Mesenchymal stem cell (in vitro differentiated cells and primary cell): ENCODE measurements around the gene SRSF6. TPM values are rescaled to one million over a fixed set of nuclear protein-coding genes. Genes with fewer than 3 reads are reported as not detected.

ENCODE experiments used
- DNase-seq: peaks from one replicate; pipeline ENCODE4 v3.0.0-alpha.2; 2013
- H2AFZ ChIP-seq: one replicate; pipeline ENCODE4 v1.6.1; 2013; ENCODE audit warnings: low read depth, mild to moderate bottlenecking, control low read depth, inconsistent platforms, low read length, moderate library complexity
- H2AK5ac ChIP-seq: 2 replicates; pipeline ENCODE4 v1.6.1; 2013; ENCODE audit warnings: low read length, moderate library complexity, mild to moderate bottlenecking, inconsistent platforms; ENCODE audit not compliant: severe bottlenecking
- H2BK120ac ChIP-seq: one replicate; pipeline ENCODE4 v1.6.1; 2013; ENCODE audit warnings: low read depth, mild to moderate bottlenecking, inconsistent platforms, low read length, moderate library complexity
- H2BK12ac ChIP-seq, 2 experiments: one replicate each; pipeline ENCODE4 v1.6.1; 2013; ENCODE audit warnings: inconsistent platforms in 2 of 2, low read length in 2 of 2, mild to moderate bottlenecking in 2 of 2, moderate library complexity in 2 of 2, control low read depth in 1 of 2
- H2BK15ac ChIP-seq: one replicate; pipeline ENCODE4 v1.6.1; 2013; ENCODE audit warnings: mild to moderate bottlenecking, low read depth, inconsistent platforms; ENCODE audit not compliant: poor library complexity, severe bottlenecking
- H2BK5ac ChIP-seq: 2 replicates; pipeline ENCODE4 v1.6.1; 2013; ENCODE audit warnings: low read depth, mild to moderate bottlenecking, low read length, control low read depth, inconsistent platforms; ENCODE audit not compliant: poor library complexity, severe bottlenecking
- H3K14ac ChIP-seq, 2 experiments: one replicate each; pipeline ENCODE4 v1.6.1; 2013; ENCODE audit warnings: inconsistent platforms in 2 of 2, low read length in 2 of 2, control low read depth in 1 of 2, mild to moderate bottlenecking in 1 of 2, moderate library complexity in 1 of 2
- H3K18ac ChIP-seq, 2 experiments: one replicate each; pipeline ENCODE4 v1.6.1; 2013; ENCODE audit warnings: inconsistent platforms in 2 of 2, low read length in 2 of 2, control low read depth in 1 of 2, low read depth in 1 of 2, mild to moderate bottlenecking in 1 of 2
- H3K23ac ChIP-seq, 2 experiments: one replicate each; pipeline ENCODE4 v1.6.1; 2013; ENCODE audit warnings: inconsistent platforms in 2 of 2, low read length in 2 of 2, mild to moderate bottlenecking in 2 of 2, moderate library complexity in 2 of 2, control low read depth in 1 of 2
- H3K27ac ChIP-seq: 2 replicates; pipeline ENCODE4 v1.5.1; 2013; ENCODE audit warnings: mild to moderate bottlenecking, moderate library complexity, low read length, control low read depth, inconsistent platforms; ENCODE audit not compliant: poor library complexity, severe bottlenecking
- H3K27me3 ChIP-seq, 2 experiments: 2 replicates each; pipeline versions ENCODE4 v1.6.1 to v1.7.0; 2013; ENCODE audit warnings: low read length in 2 of 2, mild to moderate bottlenecking in 2 of 2, moderate library complexity in 2 of 2, control low read depth in 1 of 2, inconsistent platforms in 1 of 2; ENCODE audit not compliant: control insufficient read depth in 1 of 2, insufficient read depth in 1 of 2
- H3K36me3 ChIP-seq, 2 experiments: 2 replicates each; pipeline versions ENCODE4 v1.6.1 to v1.7.0; 2013; ENCODE audit warnings: low read length in 2 of 2, control low read depth in 1 of 2, inconsistent platforms in 1 of 2, low read depth in 1 of 2, mild to moderate bottlenecking in 1 of 2; ENCODE audit not compliant: insufficient read depth in 2 of 2, control insufficient read depth in 1 of 2
- H3K4ac ChIP-seq, 2 experiments: one replicate each; pipeline ENCODE4 v1.6.1; 2013; ENCODE audit warnings: inconsistent platforms in 2 of 2, low read length in 2 of 2, mild to moderate bottlenecking in 2 of 2, moderate library complexity in 2 of 2, control low read depth in 1 of 2, low read depth in 1 of 2
- H3K4me1 ChIP-seq: 2 replicates; pipeline ENCODE4 v1.6.1; 2013; ENCODE audit warnings: low read depth, low read length, control low read depth; ENCODE audit not compliant: control insufficient read depth, insufficient read depth
- H3K4me2 ChIP-seq: 2 replicates; pipeline ENCODE4 v1.6.1; 2013; ENCODE audit warnings: low read length, mild to moderate bottlenecking, inconsistent platforms; ENCODE audit not compliant: poor library complexity, severe bottlenecking
- H3K4me3 ChIP-seq, 2 experiments: 2 replicates each; pipeline versions ENCODE4 v1.5.1 to v1.7.0; 2013; ENCODE audit warnings: low read length in 2 of 2, mild to moderate bottlenecking in 2 of 2, control low read depth in 1 of 2, low read depth in 1 of 2; ENCODE audit not compliant: insufficient read depth in 1 of 2
- H3K79me1 ChIP-seq: replicated peaks from 2 replicates; pipeline ENCODE4 v1.6.1; 2013; ENCODE audit warnings: mild to moderate bottlenecking, control low read depth, low read length, inconsistent platforms; ENCODE audit not compliant: poor library complexity, severe bottlenecking
- H3K9ac ChIP-seq: 2 replicates; pipeline ENCODE4 v1.7.0; 2013; ENCODE audit warnings: mild to moderate bottlenecking, low read length, moderate library complexity
- H3K9me3 ChIP-seq: 2 replicates; pipeline ENCODE4 v1.7.0; 2013; ENCODE audit warnings: mild to moderate bottlenecking, low read length; ENCODE audit not compliant: control insufficient read depth
- H4K8ac ChIP-seq: one replicate; pipeline ENCODE4 v1.6.1; 2013; ENCODE audit warnings: inconsistent platforms, mild to moderate bottlenecking, low read length, moderate library complexity
- H4K91ac ChIP-seq: one replicate; pipeline ENCODE4 v1.6.1; 2013; ENCODE audit warnings: mild to moderate bottlenecking, low read length, inconsistent platforms
- WGBS: methylation state at CpG from one replicate; pipeline ENCODE4 v1.1.7; 2013; ENCODE audit warnings: mixed read lengths; 5-methylcytosine and 5-hydroxymethylcytosine counted together
- polyA plus RNA-seq, 2 experiments: library from polyadenylated mRNA; stranded (reverse); fragments of 200-250 nt; gene quantifications; one replicate each; pipeline ENCODE4 v1.2.3, GENCODE V29; 2013

The SRSF6 gene
- polyA plus RNA-seq (2013, experiment 1 of 2), result 82.7 TPM
- polyA plus RNA-seq (2013, experiment 2 of 2), result 82.2 TPM

- Histone ChIP-seq H3K9me3 (no peaks in the 10 kb centered on the region), H3K23ac (peak within 1 kb of the TSS; percentile 86 to 94), H4K8ac (peak within 1 kb of the TSS; percentile 99), H2AK5ac (peak within 1 kb of the TSS; percentile 86), H2BK12ac (no peak within 1 kb of the TSS), H2AFZ (peak within 1 kb of the TSS; percentile 7), H3K4me3 (peak within 1 kb of the TSS; percentile 92), H2BK5ac (peak within 1 kb of the TSS; percentile 98), H3K27ac (peak within 1 kb of the TSS; percentile 98), H2BK120ac (peak within 1 kb of the TSS; percentile 99), H3K27me3 (peaks cover 12 to 14% of the 10 kb centered on the region in 2 experiments), H3K14ac (peak within 1 kb of the TSS; percentile 99), H2BK15ac (peak within 1 kb of the TSS; percentile 97), H3K4ac (peak within 1 kb of the TSS; percentile 97 to 100), H3K4me2 (peak within 1 kb of the TSS; percentile 76), H4K91ac (peak within 1 kb of the TSS; percentile 100), H3K4me1 (peaks cover 3% of the 10 kb centered on the region), H3K36me3 (peaks cover 9 to 40% of the 10 kb centered on the region in 2 experiments), H3K18ac (peak within 1 kb of the TSS; percentile 98 to 100), H3K9ac (peak within 1 kb of the TSS; percentile 100), H3K79me1 (peaks cover 4% of the 10 kb centered on the region)
- DNase-seq, result peak; percentile 94
- under 1% methylated on average over 100 of the region's 101 CpGs for WGBS
These were observed at the start of gene SRSF6 for GRCh38 chr20:43457640-43458421. SRSF6 (plus strand) TSS chr20:43457896; CDS start chr20:43458034, 138 bp downstream.

DNA sequence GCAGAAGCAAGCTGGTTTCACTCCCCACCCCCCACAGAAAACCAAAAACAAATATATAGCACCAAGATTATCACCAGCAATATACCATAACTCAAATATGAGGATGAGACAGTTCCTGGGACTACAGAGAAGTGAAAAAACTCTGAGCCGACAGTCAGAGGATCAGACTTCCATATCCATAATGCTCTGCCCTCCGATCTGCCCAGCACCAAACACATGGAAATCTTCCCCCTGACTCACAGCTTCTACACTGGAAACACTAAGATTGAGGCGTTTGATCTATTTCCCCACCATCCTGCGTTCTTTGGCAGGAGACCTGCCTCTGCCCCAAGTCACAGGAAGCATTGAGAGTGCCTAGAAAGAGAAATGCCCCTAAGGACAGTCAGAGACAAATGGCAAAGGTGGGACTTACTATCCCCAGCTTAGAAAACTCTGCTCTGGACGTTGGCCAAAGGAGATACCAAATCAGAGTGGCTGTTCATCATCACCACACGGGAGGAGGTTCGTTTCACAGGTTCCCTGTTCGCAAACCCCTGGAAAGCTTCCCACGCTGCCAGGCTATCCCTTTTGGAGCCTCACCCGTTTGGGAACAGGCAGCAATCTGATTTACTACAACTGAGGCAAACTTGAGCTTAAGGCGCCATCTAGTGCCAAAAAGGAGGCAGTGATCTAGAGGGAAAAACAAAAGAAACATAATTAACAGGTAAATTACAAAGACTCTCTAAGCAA, 48.7 kb upstream of the SRSF6 start:
- H3K36me3 ChIP-seq, result no peaks in the 10 kb centered on the region
- no peak overlapping the region for H3K4me2 ChIP-seq
- no peak overlapping the region for H4K91ac ChIP-seq
- no peak overlapping the region for H2BK15ac ChIP-seq
- no peak overlapping the region for H3K18ac ChIP-seq
- H2BK5ac ChIP-seq, result no peak overlapping the region
- no peak overlapping the region for H3K4ac ChIP-seq
- H3K27me3 ChIP-seq, result no peaks in the 10 kb centered on the region
- no peak overlapping the region for H3K4me3 ChIP-seq
- no peak overlapping the region for H2BK12ac ChIP-seq
- peak; percentile 18 for DNase-seq
- H2AK5ac ChIP-seq, result no peak overlapping the region
- H3K79me1 ChIP-seq, result no peaks in the 10 kb centered on the region
- no peak overlapping the region for H2AFZ ChIP-seq
- H2BK120ac ChIP-seq, result no peak overlapping the region
- no peak overlapping the region for H4K8ac ChIP-seq
- H3K14ac ChIP-seq, result no peak overlapping the region
- 33% methylated on average over 11 of the region's 11 CpGs for WGBS
- peaks cover 14% of the 10 kb centered on the region for H3K9me3 ChIP-seq
- H3K4me1 ChIP-seq, result no peaks in the 10 kb centered on the region
- H3K23ac ChIP-seq, result no peak overlapping the region
- peak overlapping the region; percentile 58 for H3K9ac ChIP-seq
- H3K27ac ChIP-seq, result no peak overlapping the region

DNA sequence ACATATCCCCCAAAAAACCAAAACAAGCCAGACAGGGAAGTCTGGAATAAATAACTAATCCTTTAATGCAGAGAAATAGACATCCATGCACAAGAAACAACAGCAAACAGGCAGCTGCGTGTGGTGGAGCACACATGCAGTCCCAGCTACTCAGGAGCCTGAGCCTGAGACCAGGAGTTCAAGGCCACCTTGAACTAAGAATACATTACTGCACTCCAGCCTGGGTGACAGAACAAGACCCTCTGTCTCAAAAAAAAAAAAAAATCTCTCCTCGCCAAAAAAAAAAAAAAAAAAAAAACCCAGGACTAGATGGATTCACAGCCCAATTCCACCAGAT, 48.2 kb upstream of the SRSF6 start:
- Histone ChIP-seq H3K79me1 (no peaks in the 10 kb centered on the region), H3K9ac (no peak overlapping the region), H3K27me3 (no peaks in the 10 kb centered on the region), H4K91ac (no peak overlapping the region), H2BK15ac (no peak overlapping the region), H3K23ac (no peak overlapping the region), H3K4me1 (no peaks in the 10 kb centered on the region), H3K36me3 (no peaks in the 10 kb centered on the region), H2AK5ac (no peak overlapping the region), H2BK120ac (no peak overlapping the region), H2BK12ac (no peak overlapping the region), H3K4me2 (no peak overlapping the region), H2AFZ (no peak overlapping the region), H3K18ac (no peak overlapping the region), H2BK5ac (no peak overlapping the region), H3K27ac (no peak overlapping the region), H3K4ac (no peak overlapping the region), H3K4me3 (no peak overlapping the region), H3K14ac (no peak overlapping the region), H4K8ac (no peak overlapping the region), H3K9me3 (peaks cover 14% of the 10 kb centered on the region)
- 84% methylated on average over 2 of the region's 2 CpGs for WGBS
- DNase-seq, result no peak
